Measurements from ENCODE around the gene FZD2. TPM values are rescaled to one million over a fixed set of nuclear protein-coding genes. Genes with fewer than 3 reads are reported as not detected.

The FZD2 gene
- total and polyA plus RNA-seq, 4 donors, result 0.37 to 0.61 (median 0.42) TPM; not detected in 1

DNA sequence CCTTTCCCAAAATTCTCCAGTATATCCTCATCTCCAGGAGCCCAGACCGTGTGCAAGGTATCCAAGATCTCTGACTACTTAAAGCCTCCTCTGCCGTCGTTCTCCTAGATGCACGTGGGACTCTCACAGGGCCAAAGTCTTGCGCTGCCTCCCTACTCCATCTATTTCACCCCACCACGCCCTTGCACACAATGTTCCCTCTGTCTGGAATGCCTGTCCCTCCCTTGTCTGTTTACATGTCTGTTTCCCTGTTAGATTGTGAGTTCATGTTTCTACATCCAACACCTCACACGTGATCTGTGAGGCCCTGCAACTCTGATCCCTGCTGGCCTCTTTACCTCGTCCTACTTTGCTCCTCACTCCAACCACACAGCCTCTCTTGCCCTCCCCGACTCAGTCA is 4.9 kb upstream of the FZD2 start:
- no peak overlapping the region for H3K4me3 ChIP-seq (ENCODE audit: low read depth in 1 of 3, low read length in 3 of 3)
- TF ChIP-seq, protein P1, sequence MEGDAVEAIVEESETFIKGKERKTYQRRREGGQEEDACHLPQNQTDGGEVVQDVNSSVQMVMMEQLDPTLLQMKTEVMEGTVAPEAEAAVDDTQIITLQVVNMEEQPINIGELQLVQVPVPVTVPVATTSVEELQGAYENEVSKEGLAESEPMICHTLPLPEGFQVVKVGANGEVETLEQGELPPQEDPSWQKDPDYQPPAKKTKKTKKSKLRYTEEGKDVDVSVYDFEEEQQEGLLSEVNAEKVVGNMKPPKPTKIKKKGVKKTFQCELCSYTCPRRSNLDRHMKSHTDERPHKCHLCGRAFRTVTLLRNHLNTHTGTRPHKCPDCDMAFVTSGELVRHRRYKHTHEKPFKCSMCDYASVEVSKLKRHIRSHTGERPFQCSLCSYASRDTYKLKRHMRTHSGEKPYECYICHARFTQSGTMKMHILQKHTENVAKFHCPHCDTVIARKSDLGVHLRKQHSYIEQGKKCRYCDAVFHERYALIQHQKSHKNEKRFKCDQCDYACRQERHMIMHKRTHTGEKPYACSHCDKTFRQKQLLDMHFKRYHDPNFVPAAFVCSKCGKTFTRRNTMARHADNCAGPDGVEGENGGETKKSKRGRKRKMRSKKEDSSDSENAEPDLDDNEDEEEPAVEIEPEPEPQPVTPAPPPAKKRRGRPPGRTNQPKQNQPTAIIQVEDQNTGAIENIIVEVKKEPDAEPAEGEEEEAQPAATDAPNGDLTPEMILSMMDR (IDR thresholded peaks at IDR 0.05; ENCODE audit: low read depth, low read length, missing input control), result no peak
- no peak for TF ChIP-seq REST (IDR thresholded peaks at IDR 0.05)
- TF ChIP-seq YY1 (IDR thresholded peaks at IDR 0.05), result no peak
- TF ChIP-seq SP1 (IDR thresholded peaks at IDR 0.05), result no peak
- no peak for TF ChIP-seq RXRA (IDR thresholded peaks at IDR 0.05)
- TF ChIP-seq FOXA2 (IDR thresholded peaks at IDR 0.05), result no peak
- no peak for TF ChIP-seq FOXA1 (IDR thresholded peaks at IDR 0.05)
- TF ChIP-seq MAX (IDR thresholded peaks at IDR 0.05), result no peak
- TF ChIP-seq RAD21 (IDR thresholded peaks at IDR 0.05), result no peak
- no peak for TF ChIP-seq ATF3 (IDR thresholded peaks at IDR 0.05)
- TF ChIP-seq JUND (IDR thresholded peaks at IDR 0.05), result no peak
- TF ChIP-seq TAF1 (conservative IDR thresholded peaks at IDR 0.05), result no peak
- TF ChIP-seq, protein P2, sequence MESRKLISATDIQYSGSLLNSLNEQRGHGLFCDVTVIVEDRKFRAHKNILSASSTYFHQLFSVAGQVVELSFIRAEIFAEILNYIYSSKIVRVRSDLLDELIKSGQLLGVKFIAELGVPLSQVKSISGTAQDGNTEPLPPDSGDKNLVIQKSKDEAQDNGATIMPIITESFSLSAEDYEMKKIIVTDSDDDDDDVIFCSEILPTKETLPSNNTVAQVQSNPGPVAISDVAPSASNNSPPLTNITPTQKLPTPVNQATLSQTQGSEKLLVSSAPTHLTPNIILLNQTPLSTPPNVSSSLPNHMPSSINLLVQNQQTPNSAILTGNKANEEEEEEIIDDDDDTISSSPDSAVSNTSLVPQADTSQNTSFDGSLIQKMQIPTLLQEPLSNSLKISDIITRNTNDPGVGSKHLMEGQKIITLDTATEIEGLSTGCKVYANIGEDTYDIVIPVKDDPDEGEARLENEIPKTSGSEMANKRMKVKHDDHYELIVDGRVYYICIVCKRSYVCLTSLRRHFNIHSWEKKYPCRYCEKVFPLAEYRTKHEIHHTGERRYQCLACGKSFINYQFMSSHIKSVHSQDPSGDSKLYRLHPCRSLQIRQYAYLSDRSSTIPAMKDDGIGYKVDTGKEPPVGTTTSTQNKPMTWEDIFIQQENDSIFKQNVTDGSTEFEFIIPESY (IDR thresholded peaks at IDR 0.05), result no peak
- no peak for TF ChIP-seq NR2F2 (IDR thresholded peaks at IDR 0.05)
- TF ChIP-seq GABPA (IDR thresholded peaks at IDR 0.05 in 1 of 2, conservative IDR thresholded peaks at IDR 0.05 in 1 of 2), result no peak
- no peak for TF ChIP-seq EGR1 (IDR thresholded peaks at IDR 0.05; ENCODE audit: low read depth in 2 of 2)
- TF ChIP-seq HNF4A (conservative IDR thresholded peaks at IDR 0.05), result no peak
- no peak for TF ChIP-seq HNF4G (IDR thresholded peaks at IDR 0.05)
- DNase-seq (ENCODE audit: low spot score), result no peak
- peaks cover 4 to 11% (median 7%) of the 10 kb centered on the region in 4 donors for H3K4me1 ChIP-seq (ENCODE audit: control insufficient read depth in 4 of 4, insufficient read depth in 4 of 4, low read length in 3 of 4)
- no peaks in the 10 kb centered on the region for H3K36me3 ChIP-seq (ENCODE audit: control insufficient read depth in 4 of 4, insufficient read depth in 3 of 4, low read depth in 1 of 4, low read length in 3 of 4)
- H3K9me3 ChIP-seq (ENCODE audit: control insufficient read depth in 4 of 4, low read length in 3 of 4), result no peaks in the 10 kb centered on the region
- no peak overlapping the region for H3K9ac ChIP-seq (ENCODE audit: low read depth in 1 of 2, low read length in 2 of 2)
- peaks cover 0 to 8% (median 2%) of the 10 kb centered on the region in 4 donors for H3K27me3 ChIP-seq (ENCODE audit: control insufficient read depth in 4 of 4, insufficient read depth in 4 of 4, low read length in 3 of 4)
- WGBS, result 57% methylated on average over 9 of the region's 9 CpGs
- H3K27ac ChIP-seq (ENCODE audit: low read depth in 1 of 2, low read length in 2 of 2), result no peak overlapping the region
